ENCODE measurements around the gene JAG2.

Gene JAG2

DNA sequence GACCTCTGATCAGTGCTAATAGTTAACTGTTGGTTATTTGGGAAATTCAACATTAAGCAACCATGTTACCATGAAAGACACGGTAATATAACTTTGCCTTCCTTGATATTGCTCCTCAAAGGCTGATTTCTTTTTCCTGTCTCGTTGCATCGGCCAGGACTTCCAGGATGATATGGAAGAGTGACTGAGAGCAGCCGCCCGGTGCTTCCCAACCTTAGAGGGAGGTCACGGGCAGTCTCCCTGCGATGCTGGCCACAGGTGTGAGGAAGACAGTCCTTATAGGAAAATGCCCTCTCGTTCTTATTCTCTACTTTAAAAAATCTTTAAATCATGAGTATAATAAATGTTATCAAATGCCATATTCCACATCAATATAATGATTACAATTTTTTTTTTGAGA is 70.3 kb downstream of the JAG2 start:
- ATAC-seq, result no peak
- no peak for TF ChIP-seq ZNF8 (CRISPR knock-in tag; IDR thresholded peaks at IDR 0.05)
- TF ChIP-seq RARB (CRISPR knock-in tag; IDR thresholded peaks at IDR 0.05), result no peak
- no peak for TF ChIP-seq PATZ1 (CRISPR knock-in tag; IDR thresholded peaks at IDR 0.05; ENCODE audit: borderline replicate concordance)
- TF ChIP-seq ZC3H10 (CRISPR knock-in tag; IDR thresholded peaks at IDR 0.05), result no peak
- TF ChIP-seq ZFP3 (CRISPR knock-in tag; IDR thresholded peaks at IDR 0.05), result no peak
- no peak for TF ChIP-seq ZNF565 (CRISPR knock-in tag; conservative IDR thresholded peaks at IDR 0.05; ENCODE audit: low read depth)
- TF ChIP-seq POU6F1 (CRISPR knock-in tag; IDR thresholded peaks at IDR 0.05; ENCODE audit: borderline replicate concordance, low read depth), result no peak
- no peak for TF ChIP-seq SNAI2 (CRISPR knock-in tag; IDR thresholded peaks at IDR 0.05)

DNA sequence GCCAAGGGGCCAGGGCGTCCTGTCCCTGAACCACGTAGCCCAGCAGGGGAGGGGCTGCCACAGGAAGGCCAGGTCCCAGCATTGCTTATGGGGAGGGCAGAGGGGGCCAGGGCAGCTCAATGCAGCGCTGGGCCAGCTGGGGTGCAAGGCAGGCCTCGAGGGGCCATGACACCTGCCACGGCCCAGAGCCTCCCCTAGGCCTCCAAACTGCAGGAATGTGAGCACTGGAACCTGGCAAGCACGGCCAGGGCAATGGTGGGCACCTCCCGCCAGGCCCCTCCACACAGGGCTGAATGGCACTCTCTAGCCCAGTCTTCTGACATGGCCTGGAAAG is 70.8 kb downstream of the JAG2 start:
- TF ChIP-seq BACH2 (CRISPR knock-in tag; IDR thresholded peaks at IDR 0.05; ENCODE audit: borderline replicate concordance), result no peak
- no peak for TF ChIP-seq CSRNP3 (CRISPR knock-in tag; IDR thresholded peaks at IDR 0.05)
- TF ChIP-seq ZNF70 (CRISPR knock-in tag; IDR thresholded peaks at IDR 0.05), result no peak
- TF ChIP-seq PPARA (CRISPR knock-in tag; IDR thresholded peaks at IDR 0.05; ENCODE audit: borderline replicate concordance), result no peak
- TF ChIP-seq CREB5 (CRISPR knock-in tag; IDR thresholded peaks at IDR 0.05; ENCODE audit: low read depth), result no peak
- TF ChIP-seq ESRRG (CRISPR knock-in tag; IDR thresholded peaks at IDR 0.05), result no peak
- no peak for TF ChIP-seq GLIS3 (CRISPR knock-in tag; IDR thresholded peaks at IDR 0.05)
- TF ChIP-seq ZFP30 (CRISPR knock-in tag; IDR thresholded peaks at IDR 0.05), result no peak
- no peak for TF ChIP-seq TCF4 (CRISPR knock-in tag; IDR thresholded peaks at IDR 0.05; ENCODE audit: borderline replicate concordance)
- TF ChIP-seq SNAI2 (CRISPR knock-in tag; IDR thresholded peaks at IDR 0.05), result no peak
- no peak for TF ChIP-seq ZFP3 (CRISPR knock-in tag; IDR thresholded peaks at IDR 0.05)
- no peak for ATAC-seq

- TF ChIP-seq CSRNP3 (CRISPR knock-in tag; IDR thresholded peaks at IDR 0.05) (no peak), ZFP3 (CRISPR knock-in tag; IDR thresholded peaks at IDR 0.05) (no peak), RARB (CRISPR knock-in tag; IDR thresholded peaks at IDR 0.05) (no peak), BACH2 (CRISPR knock-in tag; IDR thresholded peaks at IDR 0.05; ENCODE audit: borderline replicate concordance) (no peak)
- no peak for ATAC-seq
These were observed 72.2 kb downstream of the JAG2 start for GRCh38 chr14:105096206-105096875.

DNA sequence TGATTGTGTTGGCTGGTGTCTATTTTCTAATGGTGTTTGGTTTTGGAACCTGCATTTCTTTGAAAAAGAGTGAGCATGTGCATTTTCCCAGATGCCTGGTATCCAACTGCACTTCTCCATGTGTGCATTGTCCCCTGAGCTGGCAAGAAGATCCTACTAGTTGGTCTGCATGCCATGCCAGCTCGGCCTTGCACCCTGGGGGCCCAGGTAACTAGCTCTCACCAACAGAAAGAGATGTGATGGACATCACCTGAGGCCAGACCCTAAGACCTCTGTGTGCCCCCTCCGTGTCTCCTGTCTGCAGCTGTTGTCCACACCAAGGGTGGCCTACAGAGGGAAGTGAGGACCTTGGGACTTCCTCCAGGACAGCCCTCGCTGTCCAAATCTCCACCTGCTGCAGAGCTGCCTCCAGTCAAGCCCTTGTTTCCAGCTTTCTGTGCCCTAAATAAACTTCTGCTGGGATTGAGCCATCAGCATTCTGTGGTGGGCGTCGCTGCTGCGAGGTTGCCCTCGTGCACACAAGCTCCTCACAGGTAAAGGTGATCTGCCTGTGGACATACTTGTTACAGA is 73.3 kb downstream of the JAG2 start:
- no peak for ATAC-seq
- TF ChIP-seq OSR1 (CRISPR knock-in tag; IDR thresholded peaks at IDR 0.05) (no peak), SNAI2 (CRISPR knock-in tag; IDR thresholded peaks at IDR 0.05) (no peak), ZC3H10 (CRISPR knock-in tag; IDR thresholded peaks at IDR 0.05) (no peak), CSRNP3 (CRISPR knock-in tag; IDR thresholded peaks at IDR 0.05) (no peak), TCF4 (CRISPR knock-in tag; IDR thresholded peaks at IDR 0.05; ENCODE audit: borderline replicate concordance) (no peak), RARB (CRISPR knock-in tag; IDR thresholded peaks at IDR 0.05) (no peak), POU6F1 (CRISPR knock-in tag; IDR thresholded peaks at IDR 0.05; ENCODE audit: borderline replicate concordance, low read depth) (no peak), ISL1 (CRISPR knock-in tag; IDR thresholded peaks at IDR 0.05) (no peak), GLIS3 (CRISPR knock-in tag; IDR thresholded peaks at IDR 0.05) (no peak), ZNF8 (CRISPR knock-in tag; IDR thresholded peaks at IDR 0.05) (no peak), TSHZ2 (CRISPR knock-in tag; IDR thresholded peaks at IDR 0.05) (no peak)
